HepG2 (cell line): ENCODE data around the gene CFAP97. TPM values are rescaled to one million over a fixed set of nuclear protein-coding genes. Genes with fewer than 3 reads are reported as not detected.

Experiments used
- ATAC-seq: fragments of 200-7000 bp; cut with Tn5 transposase; 3 replicates; pipeline ENCODE4 v1.9.1; 2020; ENCODE audit warnings: mild to moderate bottlenecking, moderate library complexity
- BruUV-seq: library from RNA; stranded (reverse); fragments of 400-500 nt; replicated peaks from 2 replicates; lab custom pipeline; 2021; lab: Mats Ljungman, UMichigan
- CTCF ChIA-PET: fragments of 300-600 bp; formaldehyde crosslinking; extraction: SDS; loops from one replicate; lab custom pipeline; 2021; ENCODE audit warnings: low total read pairs, inconsistent platforms, low intra/inter-chr PET ratio; lab: Yijun Ruan, JAX
- POLR2A ChIA-PET: fragments of 350-600 bp; sonication (Branson Sonifier 250); formaldehyde crosslinking; loops from one replicate; lab custom pipeline; 2020; ENCODE audit warnings: antibody characterized with exemption, inconsistent platforms; lab: Yijun Ruan, JAX
- DNase-seq: peaks from one replicate; pipeline ENCODE4 v3.0.0-alpha.2; 2015; ENCODE audit warnings: low spot score
- FAIRE-seq: peaks from 3 replicates; lab custom pipeline; 2011; peaks lifted over from hg19 to GRCh38; lab: Jason Lieb, UNC
- H2AFZ ChIP-seq: one replicate; pipeline ENCODE4 v1.6.1; 2011; ENCODE audit warnings: low read length, inconsistent platforms
- H3K27ac ChIP-seq: fragments of 300-600 bp; 3 replicates; pipeline ENCODE4 v1.8.0; 2011; ENCODE audit warnings: mixed run types, mild to moderate bottlenecking, mixed read lengths, low read length, inconsistent platforms; ENCODE audit not compliant: insufficient read depth; ENCODE audit errors: extremely low read length
- H3K27me3 ChIP-seq, 2 experiments: fragments of 200-600 bp in 1 of 2; 2 replicates in 1 of 2; 3 replicates in 1 of 2; pipeline versions ENCODE4 v1.6.0 to v1.8.0; 2011; ENCODE audit warnings: low read length in 2 of 2, mild to moderate bottlenecking in 2 of 2, moderate library complexity in 2 of 2, inconsistent platforms in 1 of 2; ENCODE audit not compliant: insufficient read depth in 2 of 2, control insufficient read depth in 1 of 2
- H3K36me3 ChIP-seq, 2 experiments: fragments of 200-600 bp in 1 of 2; replicated peaks in 1 of 2; 2 replicates in 1 of 2; 3 replicates in 1 of 2; pipeline versions ENCODE4 v1.5.1 to v1.8.0; 2011; ENCODE audit warnings: low read length in 2 of 2, inconsistent platforms in 1 of 2; ENCODE audit not compliant: insufficient read depth in 2 of 2, control insufficient read depth in 1 of 2
- H3K4me1 ChIP-seq: 2 replicates; pipeline ENCODE4 v1.5.1; 2012; ENCODE audit warnings: low read length, inconsistent platforms; ENCODE audit not compliant: insufficient read depth
- H3K4me2 ChIP-seq: 2 replicates; pipeline ENCODE4 v1.6.0; 2011; ENCODE audit warnings: low read depth, low read length, inconsistent platforms
- H3K4me3 ChIP-seq, 3 experiments: fragments of 200-600 bp in 1 of 3; sonication (generic), shearing (Covaris generic) in 1 of 3; replicated peaks in 1 of 3; 2 replicates each; pipeline ENCODE4 v1.5.1; 2011 to 2016; ENCODE audit warnings: low read length in 3 of 3, inconsistent platforms in 2 of 3, low read depth in 2 of 3, mild to moderate bottlenecking in 2 of 3, control low read depth in 1 of 3, mixed read lengths in 1 of 3; ENCODE audit not compliant: insufficient read depth in 1 of 3
- H3K79me2 ChIP-seq: one replicate; pipeline ENCODE4 v1.6.1; 2011; ENCODE audit warnings: low read length, inconsistent platforms; ENCODE audit not compliant: insufficient read depth
- H3K9ac ChIP-seq: 2 replicates; pipeline ENCODE4 v1.6.0; 2011; ENCODE audit warnings: mild to moderate bottlenecking, low read depth, low read length, inconsistent platforms; ENCODE audit not compliant: insufficient read depth
- H3K9me3 ChIP-seq: 2 replicates; pipeline ENCODE4 v1.5.1; 2012; ENCODE audit warnings: mild to moderate bottlenecking, low read length
- H4K20me1 ChIP-seq: 2 replicates; pipeline ENCODE4 v1.6.0; 2011; ENCODE audit warnings: inconsistent platforms, mild to moderate bottlenecking, low read length, moderate library complexity; ENCODE audit not compliant: insufficient read depth
- AFF4 ChIP-seq: sonication (generic); formaldehyde crosslinking; IDR thresholded peaks from 2 replicates; pipeline ENCODE4 v1.4.0; 2020; ENCODE audit warnings: missing genetic modification reagents
- AKAP8 ChIP-seq: sonication (generic); formaldehyde crosslinking; IDR thresholded peaks from 2 replicates; pipeline ENCODE4 v1.5.1; 2020; ENCODE audit warnings: mild to moderate bottlenecking, missing genetic modification reagents
- DRAP1 ChIP-seq: IDR thresholded peaks from 2 replicates; pipeline ENCODE4 v1.6.1; 2016; ENCODE audit warnings: missing genetic modification reagents, missing compliant biosample characterization
- GATAD2A ChIP-seq: IDR thresholded peaks from 2 replicates; pipeline ENCODE4 v1.6.1; 2016
- KDM5B ChIP-seq: sonication (generic); formaldehyde crosslinking; IDR thresholded peaks from 2 replicates; pipeline ENCODE4 v1.4.0; 2020; ENCODE audit warnings: missing genetic modification reagents, mild to moderate bottlenecking, borderline replicate concordance
- MAF1 ChIP-seq: sonication (generic); formaldehyde crosslinking; IDR thresholded peaks from 2 replicates; pipeline ENCODE4 v1.5.0; 2020; ENCODE audit warnings: missing genetic modification reagents, borderline replicate concordance
- MAFG ChIP-seq: sonication (generic); formaldehyde crosslinking; IDR thresholded peaks from 2 replicates; pipeline ENCODE4 v1.5.1; 2020; ENCODE audit warnings: mild to moderate bottlenecking, missing genetic modification reagents
- PLSCR1 ChIP-seq: sonication (generic); formaldehyde crosslinking; IDR thresholded peaks from 2 replicates; pipeline ENCODE4 v1.5.0; 2020; ENCODE audit warnings: missing genetic modification reagents, mild to moderate bottlenecking, borderline replicate concordance
- RARA ChIP-seq: IDR thresholded peaks from 2 replicates; pipeline ENCODE4 v1.6.1; 2016; ENCODE audit warnings: missing genetic modification reagents, missing compliant biosample characterization
- RBAK ChIP-seq: sonication (generic); formaldehyde crosslinking; IDR thresholded peaks from 2 replicates; pipeline ENCODE4 v1.5.1; 2020; ENCODE audit warnings: mild to moderate bottlenecking, missing genetic modification reagents
- RBFOX2 ChIP-seq: fragments of 200-400 bp; formaldehyde crosslinking; IDR thresholded peaks from 2 replicates; pipeline ENCODE4 v1.6.1; 2017; ENCODE audit warnings: low read depth, mild to moderate bottlenecking, low read length
- SAFB2 ChIP-seq: sonication (generic); formaldehyde crosslinking; IDR thresholded peaks from 2 replicates; pipeline ENCODE4 v1.5.1; 2020; ENCODE audit warnings: missing genetic modification reagents, low read depth, mild to moderate bottlenecking, borderline replicate concordance
- ZBTB14 ChIP-seq: sonication (generic); formaldehyde crosslinking; IDR thresholded peaks from 2 replicates; pipeline ENCODE4 v1.4.0; 2020; ENCODE audit warnings: missing genetic modification reagents
- ZNF253 ChIP-seq: sonication (generic); formaldehyde crosslinking; IDR thresholded peaks from 2 replicates; pipeline ENCODE4 v1.8.0; 2022; ENCODE audit warnings: mild to moderate bottlenecking, missing genetic modification reagents, borderline replicate concordance
- ZNF674 ChIP-seq: sonication (generic); formaldehyde crosslinking; IDR thresholded peaks from 2 replicates; pipeline ENCODE4 v1.5.0; 2020; ENCODE audit warnings: low read depth, mild to moderate bottlenecking, missing genetic modification reagents
- ZNF720 ChIP-seq: sonication (generic); formaldehyde crosslinking; IDR thresholded peaks from 2 replicates; pipeline ENCODE4 v1.4.0; 2020; ENCODE audit warnings: missing genetic modification reagents
- ZSCAN25 ChIP-seq: sonication (generic); formaldehyde crosslinking; IDR thresholded peaks from 2 replicates; pipeline ENCODE4 v1.8.0; 2022; ENCODE audit warnings: mild to moderate bottlenecking, missing genetic modification reagents
- in situ Hi-C: cut with HindIII; loops from 2 replicates; pipeline ENCODE4 v1.10.0; 2017; ENCODE audit warnings: low pct_unique_long_range_greater_than_20kb; ENCODE audit not compliant: extremely low pct_ligation_motif_present
- intact Hi-C: fragments of 100-400 bp; cut with micrococcal nuclease; formaldehyde crosslinking; loops from one replicate; pipeline ENCODE4 v1.10.0; 2022; ENCODE audit not compliant: unreplicated experiment
- polyA plus RNA-seq, 8 experiments: library from polyadenylated mRNA; depleted of rRNA in 3 of 8; stranded (reverse) in 7 of 8; unstranded in 1 of 8; fragments of >200 nt; fragmentation: Illumina TruSeq in 4 of 8; extraction: Trizol in 4 of 8; gene quantifications; 2 replicates each; pipeline versions ENCODE4 v1.2.1 to v1.2.3, GENCODE V29; 2011 to 2016; ENCODE audit warnings: low read depth in 4 of 8, missing spikeins in 1 of 8, mixed read lengths in 1 of 8; ENCODE audit not compliant: insufficient read depth in 1 of 8
- total RNA-seq, 5 experiments: library from RNA; depleted of rRNA; stranded (reverse); fragments of >200 nt; fragmentation: Illumina TruSeq; extraction: Trizol; gene quantifications; 2 replicates each; pipeline ENCODE4 v1.2.3, GENCODE V29; 2016; ENCODE audit warnings: low read depth in 1 of 5

The CFAP97 gene
- total and polyA plus RNA-seq, 2 of the 13 experiments (the other 11 are each of a cell fraction or from before 2014, with no cell fraction given) = 32.1 to 44.4 TPM

GRCh38 chr4:185110375-185110823 lies 93.4 kb downstream of the CFAP97 start (continued):
- TF ChIP-seq ZBTB14 = no peak
- TF ChIP-seq, all 625 proteins: peak for 0

GRCh38 chr4:185109736-185110135 lies 94.1 kb downstream of the CFAP97 start:
- intact Hi-C loops = no loop called here
- FAIRE-seq = no peak
- CTCF ChIA-PET = no interaction called here
- TF ChIP-seq ZNF720 (CRISPR knock-in tag) (no peak), ZNF253 (CRISPR knock-in tag) (no peak), MAF1 (no peak), KDM5B (no peak), ZSCAN25 (CRISPR knock-in tag) (no peak), AKAP8 (CRISPR knock-in tag) (no peak), RARA (no peak), MAFG (CRISPR knock-in tag) (no peak), GATAD2A (CRISPR knock-in tag) (no peak), SAFB2 (CRISPR knock-in tag) (no peak), PLSCR1 (CRISPR knock-in tag) (no peak), RBAK (CRISPR knock-in tag) (no peak), AFF4 (no peak), DRAP1 (CRISPR knock-in tag) (no peak), RBFOX2 (no peak), ZNF674 (no peak)

More at GRCh38 chr4:185109736-185110135, 94.1 kb downstream of the CFAP97 start:
- Histone ChIP-seq H3K9ac (no peak overlapping the region), H3K4me3 (no peak overlapping the region), H3K79me2 (no peaks in the 10 kb centered on the region), H2AFZ (no peak overlapping the region), H4K20me1 (no peaks in the 10 kb centered on the region), H3K4me2 (no peak overlapping the region), H3K27me3 (no peaks in the 10 kb centered on the region), H3K9me3 (no peaks in the 10 kb centered on the region), H3K27ac (no peak overlapping the region), H3K36me3 (no peaks in the 10 kb centered on the region), H3K4me1 (peaks cover 15% of the 10 kb centered on the region)
- in situ Hi-C loops = no loop called here
- BruUV-seq = no TSS peak
- ATAC-seq (no peak), DNase-seq (no peak)
- POLR2A ChIA-PET = no interaction called here
